Neural progenitor cell (in vitro differentiated cells): ENCODE results near the gene NT5C2. TPM values are rescaled to one million over a fixed set of nuclear protein-coding genes. Genes with fewer than 3 reads are reported as not detected.

Source experiments
- DNase-seq: peaks from one replicate; pipeline ENCODE4 v3.0.0-alpha.2; 2016; ENCODE audit warnings: low spot score
- H2AFZ ChIP-seq: fragments of 200-600 bp; sonication (generic); replicated peaks from 2 replicates; pipeline ENCODE4 v1.6.1; 2016; ENCODE audit warnings: antibody characterized with exemption
- H3F3A ChIP-seq: fragments of 200-600 bp; sonication (generic); 2 replicates; pipeline ENCODE4 v1.6.1; 2016; ENCODE audit warnings: antibody characterized with exemption, low read depth
- H3K27ac ChIP-seq: fragments of 200-600 bp; sonication (generic); 2 replicates; pipeline ENCODE4 v1.5.1; 2016; ENCODE audit warnings: mild to moderate bottlenecking
- H3K27me3 ChIP-seq: fragments of 200-600 bp; sonication (generic); 2 replicates; pipeline ENCODE4 v1.6.1; 2016; ENCODE audit warnings: mild to moderate bottlenecking, moderate library complexity
- H3K36me3 ChIP-seq: fragments of 200-600 bp; sonication (generic); 2 replicates; pipeline ENCODE4 v1.5.1; 2016
- H3K4me1 ChIP-seq: fragments of 200-600 bp; sonication (generic); 2 replicates; pipeline ENCODE4 v1.6.1; 2016; ENCODE audit warnings: mixed run types
- H3K4me2 ChIP-seq: fragments of 200-600 bp; sonication (generic); 2 replicates; pipeline ENCODE4 v1.6.1; 2016
- H3K4me3 ChIP-seq: fragments of 200-600 bp; sonication (generic); 2 replicates; pipeline ENCODE4 v1.5.1; 2016
- H3K79me2 ChIP-seq: fragments of 200-600 bp; sonication (generic); 2 replicates; pipeline ENCODE4 v1.6.1; 2016; ENCODE audit warnings: low read depth
- H3K9ac ChIP-seq: fragments of 200-600 bp; sonication (generic); 2 replicates; pipeline ENCODE4 v1.6.1; 2016
- H3K9me3 ChIP-seq: fragments of 200-600 bp; sonication (generic); 2 replicates; pipeline ENCODE4 v1.5.1; 2016; ENCODE audit warnings: low read depth
- H4K20me1 ChIP-seq: fragments of 200-600 bp; sonication (generic); 2 replicates; pipeline ENCODE4 v1.6.1; 2016; ENCODE audit warnings: low read depth
- H3K27ac Mint-ChIP-seq: 3 replicates; pipeline ENCODE4 v1.8.0; 2021; ENCODE audit warnings: mixed read lengths
- H3K27me3 Mint-ChIP-seq: 2 replicates; pipeline ENCODE4 v1.8.0; 2022; ENCODE audit warnings: low read depth, mild to moderate bottlenecking, inconsistent platforms, moderate library complexity, mixed read lengths; ENCODE audit not compliant: insufficient read depth
- H3K36me3 Mint-ChIP-seq: 3 replicates; pipeline ENCODE4 v1.8.0; 2021; ENCODE audit warnings: mixed read lengths
- H3K4me1 Mint-ChIP-seq: 3 replicates; pipeline ENCODE4 v1.8.0; 2021; ENCODE audit warnings: mixed read lengths
- H3K4me3 Mint-ChIP-seq: 3 replicates; pipeline ENCODE4 v1.8.0; 2021; ENCODE audit warnings: mild to moderate bottlenecking, moderate library complexity, mixed read lengths
- H3K9me3 Mint-ChIP-seq: 3 replicates; pipeline ENCODE4 v1.8.0; 2020; ENCODE audit warnings: mixed read lengths
- EZH2 ChIP-seq: fragments of 200-600 bp; sonication (generic); IDR thresholded peaks from 2 replicates; pipeline ENCODE4 v1.6.1; 2017; ENCODE audit warnings: antibody characterized with exemption, mild to moderate bottlenecking, moderate library complexity
- EZH2phosphoT487 ChIP-seq: fragments of 200-600 bp; sonication (generic); IDR thresholded peaks from 2 replicates; pipeline ENCODE4 v1.6.1; 2017; ENCODE audit warnings: antibody characterized with exemption
- total RNA-seq: library from RNA; depleted of rRNA; stranded (reverse); fragments of >200 nt; gene quantifications from 2 replicates; pipeline ENCODE4 v1.2.3, GENCODE V29; 2015; ENCODE audit warnings: low replicate concordance
- TF ChIP-seq, protein P1 (sequence below): fragments of 200-600 bp; sonication (generic); IDR thresholded peaks from 2 replicates; pipeline ENCODE4 v1.5.1; 2017; ENCODE audit warnings: antibody characterized with exemption, mild to moderate bottlenecking

Gene NT5C2
- total RNA-seq, 1 donor from 2014 or later, result 63.6 TPM

DNA sequence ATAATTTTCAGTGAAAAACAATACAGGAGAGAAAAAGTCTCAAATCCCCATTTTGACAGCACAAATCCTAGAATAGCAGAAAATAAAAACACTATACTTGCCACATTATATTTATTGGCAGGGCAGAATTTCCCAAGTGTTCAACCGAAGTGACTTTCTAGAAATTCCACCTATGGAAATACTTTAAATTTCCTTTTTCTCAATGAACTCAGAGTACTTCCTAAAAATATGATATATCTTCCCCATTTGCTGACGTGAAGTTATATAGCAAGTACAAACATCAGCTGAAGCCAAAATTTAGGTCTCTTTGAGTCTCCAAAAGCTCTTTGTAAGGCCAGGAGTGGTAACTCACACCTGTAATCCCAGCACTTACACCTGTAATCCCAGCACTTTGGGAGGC lies 83.3 kb downstream of the NT5C2 start:
- no peak overlapping the region for H3K4me3 ChIP-seq
- H3K27ac ChIP-seq, result no peak overlapping the region
- H3K27me3 Mint-ChIP-seq, result no peaks in the 10 kb centered on the region
- H3F3A ChIP-seq, result no peaks in the 10 kb centered on the region
- H3K4me1 ChIP-seq, result peaks cover 19% of the 10 kb centered on the region
- no peaks in the 10 kb centered on the region for H3K36me3 ChIP-seq
- no peaks in the 10 kb centered on the region for H3K9me3 Mint-ChIP-seq
- peaks cover 12% of the 10 kb centered on the region for H3K36me3 Mint-ChIP-seq
- H4K20me1 ChIP-seq, result no peaks in the 10 kb centered on the region
- TF ChIP-seq, protein P1, sequence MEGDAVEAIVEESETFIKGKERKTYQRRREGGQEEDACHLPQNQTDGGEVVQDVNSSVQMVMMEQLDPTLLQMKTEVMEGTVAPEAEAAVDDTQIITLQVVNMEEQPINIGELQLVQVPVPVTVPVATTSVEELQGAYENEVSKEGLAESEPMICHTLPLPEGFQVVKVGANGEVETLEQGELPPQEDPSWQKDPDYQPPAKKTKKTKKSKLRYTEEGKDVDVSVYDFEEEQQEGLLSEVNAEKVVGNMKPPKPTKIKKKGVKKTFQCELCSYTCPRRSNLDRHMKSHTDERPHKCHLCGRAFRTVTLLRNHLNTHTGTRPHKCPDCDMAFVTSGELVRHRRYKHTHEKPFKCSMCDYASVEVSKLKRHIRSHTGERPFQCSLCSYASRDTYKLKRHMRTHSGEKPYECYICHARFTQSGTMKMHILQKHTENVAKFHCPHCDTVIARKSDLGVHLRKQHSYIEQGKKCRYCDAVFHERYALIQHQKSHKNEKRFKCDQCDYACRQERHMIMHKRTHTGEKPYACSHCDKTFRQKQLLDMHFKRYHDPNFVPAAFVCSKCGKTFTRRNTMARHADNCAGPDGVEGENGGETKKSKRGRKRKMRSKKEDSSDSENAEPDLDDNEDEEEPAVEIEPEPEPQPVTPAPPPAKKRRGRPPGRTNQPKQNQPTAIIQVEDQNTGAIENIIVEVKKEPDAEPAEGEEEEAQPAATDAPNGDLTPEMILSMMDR, result no peak
- TF ChIP-seq EZH2 (no peak), EZH2phosphoT487 (no peak)
- no peaks in the 10 kb centered on the region for H3K9me3 ChIP-seq
- H3K9ac ChIP-seq, result no peak overlapping the region
- no peak overlapping the region for H2AFZ ChIP-seq
- H3K4me1 Mint-ChIP-seq, result peaks cover 6% of the 10 kb centered on the region
- no peaks in the 10 kb centered on the region for H3K79me2 ChIP-seq
- no peak overlapping the region for H3K4me2 ChIP-seq
- DNase-seq, result no peak
- no peaks in the 10 kb centered on the region for H3K27me3 ChIP-seq
- H3K27ac Mint-ChIP-seq, result no peak overlapping the region
- H3K4me3 Mint-ChIP-seq, result no peak overlapping the region

DNA sequence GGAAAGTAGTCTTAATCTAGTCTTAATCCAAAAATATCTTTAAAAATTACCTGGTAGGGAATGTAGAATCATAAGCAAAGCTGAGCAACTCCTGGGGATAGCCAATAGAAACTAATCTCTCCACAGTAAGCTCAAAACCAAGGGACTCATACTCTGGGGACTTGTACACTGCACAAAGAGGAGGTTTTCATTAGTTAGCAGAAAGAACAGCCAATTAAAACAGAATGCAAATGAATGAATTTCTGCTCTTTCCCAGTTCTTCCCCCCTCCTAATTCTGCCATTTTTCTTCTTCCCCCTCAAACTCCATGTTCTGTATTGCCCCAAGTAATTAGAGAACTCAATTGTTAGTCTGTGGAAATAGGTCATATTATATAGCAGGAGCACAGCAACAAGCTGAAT lies 86.5 kb downstream of the NT5C2 start:
- no peaks in the 10 kb centered on the region for H3K27me3 Mint-ChIP-seq
- no peak for TF ChIP-seq EZH2phosphoT487
- TF ChIP-seq EZH2, result no peak
- TF ChIP-seq, protein P1, result no peak
- no peaks in the 10 kb centered on the region for H3K27me3 ChIP-seq

DNA sequence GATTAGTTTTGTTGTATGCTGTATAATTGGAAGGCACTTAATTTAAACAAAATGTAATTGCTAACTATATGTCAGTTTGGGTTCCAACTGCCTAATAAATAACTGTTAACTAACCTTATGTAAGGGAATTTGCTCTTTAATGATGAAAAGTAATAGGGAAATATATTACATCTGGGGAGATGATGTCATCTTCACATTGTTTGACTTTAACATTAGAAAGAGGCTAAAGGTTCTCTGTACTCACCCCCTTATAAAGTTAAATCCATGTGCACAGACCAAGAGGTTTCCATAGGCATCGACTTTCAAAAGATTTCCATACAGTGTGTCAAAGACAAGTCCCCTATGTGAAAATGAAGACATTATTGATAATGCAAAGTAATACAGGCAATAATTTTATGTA lies 87.6 kb downstream of the NT5C2 start:
- Histone ChIP-seq H3F3A (no peaks in the 10 kb centered on the region), H2AFZ (no peak overlapping the region), H3K4me1 (peaks cover 3% of the 10 kb centered on the region), H3K9ac (no peak overlapping the region), H3K79me2 (no peaks in the 10 kb centered on the region), H3K9me3 (no peaks in the 10 kb centered on the region), H4K20me1 (no peaks in the 10 kb centered on the region), H3K36me3 (no peaks in the 10 kb centered on the region), H3K27me3 (no peaks in the 10 kb centered on the region), H3K4me2 (no peak overlapping the region), H3K4me3 (no peak overlapping the region), H3K27ac (no peak overlapping the region)
- Mint-ChIP-seq H3K4me3 (no peak overlapping the region), H3K4me1 (no peaks in the 10 kb centered on the region), H3K9me3 (no peaks in the 10 kb centered on the region), H3K27me3 (no peaks in the 10 kb centered on the region), H3K27ac (no peak overlapping the region), H3K36me3 (peaks cover 14% of the 10 kb centered on the region)
- no peak for DNase-seq
- TF ChIP-seq, protein P1, result no peak
- no peak for TF ChIP-seq EZH2

More for the DNA sequence above, 86.5 kb downstream of the NT5C2 start:
- Histone ChIP-seq H3K36me3 (no peaks in the 10 kb centered on the region), H3K4me1 (peaks cover 13% of the 10 kb centered on the region), H3K4me2 (no peak overlapping the region), H2AFZ (no peak overlapping the region), H3F3A (no peaks in the 10 kb centered on the region), H3K79me2 (no peaks in the 10 kb centered on the region), H3K27ac (no peak overlapping the region), H4K20me1 (no peaks in the 10 kb centered on the region), H3K4me3 (no peak overlapping the region), H3K9me3 (no peaks in the 10 kb centered on the region), H3K9ac (no peak overlapping the region)
- Mint-ChIP-seq H3K4me1 (peaks cover 6% of the 10 kb centered on the region), H3K4me3 (no peak overlapping the region), H3K36me3 (peaks cover 15% of the 10 kb centered on the region), H3K27ac (no peak overlapping the region), H3K9me3 (no peaks in the 10 kb centered on the region)
- no peak for DNase-seq

DNA sequence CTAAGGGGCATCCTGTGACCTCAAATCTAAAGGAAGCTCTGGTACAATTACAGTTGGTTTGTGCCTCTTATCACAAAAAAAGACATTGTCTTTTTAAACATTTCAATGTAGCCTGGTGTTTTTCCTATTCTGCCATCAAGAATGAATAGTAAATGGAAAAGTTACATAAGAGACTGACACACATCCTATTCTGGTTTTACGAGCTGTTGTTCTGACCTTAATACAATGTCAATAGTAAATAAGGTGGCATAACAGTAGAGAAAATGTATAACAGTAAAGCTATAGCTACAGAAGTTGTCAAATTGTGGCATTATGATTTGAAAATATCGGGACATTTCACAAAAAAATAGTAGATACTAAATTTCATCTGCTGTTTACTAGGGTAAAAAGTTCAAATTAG lies 88.4 kb downstream of the NT5C2 start:
- no peaks in the 10 kb centered on the region for H3K79me2 ChIP-seq
- Mint-ChIP-seq H3K36me3 (peaks cover 13% of the 10 kb centered on the region), H3K4me1 (no peaks in the 10 kb centered on the region), H3K9me3 (no peaks in the 10 kb centered on the region), H3K27ac (no peak overlapping the region), H3K4me3 (no peak overlapping the region), H3K27me3 (no peaks in the 10 kb centered on the region)
- DNase-seq, result no peak
- H2AFZ ChIP-seq, result no peak overlapping the region
- H3K4me1 ChIP-seq, result peaks cover 3% of the 10 kb centered on the region
- TF ChIP-seq EZH2, result no peak
- no peak for TF ChIP-seq EZH2phosphoT487
- TF ChIP-seq, protein P1, result no peak
- no peak overlapping the region for H3K9ac ChIP-seq
- H4K20me1 ChIP-seq, result no peaks in the 10 kb centered on the region
- no peaks in the 10 kb centered on the region for H3K27me3 ChIP-seq
- H3K9me3 ChIP-seq, result no peaks in the 10 kb centered on the region
- H3F3A ChIP-seq, result no peaks in the 10 kb centered on the region
- no peak overlapping the region for H3K27ac ChIP-seq
- H3K36me3 ChIP-seq, result no peaks in the 10 kb centered on the region
- H3K4me3 ChIP-seq, result no peak overlapping the region
- no peak overlapping the region for H3K4me2 ChIP-seq
